ENCODE data around the gene TMED9.

Gene TMED9

GRCh38 chr5:177595026-177595585, 3.1 kb downstream of the TMED9 start:
- Histone ChIP-seq H3K36me3 (ENCODE audit: control insufficient read depth in 5 of 5, insufficient read depth in 5 of 5, low read length in 5 of 5) (peaks cover 0 to 37% (median 34%) of the 10 kb centered on the region in 5 donors), H3K4me1 (ENCODE audit: control insufficient read depth in 5 of 5, insufficient read depth in 5 of 5, low read length in 5 of 5) (peaks cover 0 to 38% (median 23%) of the 10 kb centered on the region in 5 donors), H3K27ac (ENCODE audit: low read depth, low read length) (no peak overlapping the region), H3K9me3 (ENCODE audit: control insufficient read depth in 5 of 5, low read length in 5 of 5) (no peaks in the 10 kb centered on the region), H3K9ac (ENCODE audit: low read length in 5 of 5) (no peak overlapping the region), H3K4me3 (ENCODE audit: low read depth in 1 of 5, low read length in 5 of 5) (no peak overlapping the region), H3K27me3 (ENCODE audit: control insufficient read depth in 5 of 5, insufficient read depth in 4 of 5, low read length in 5 of 5) (peaks cover 0 to 2% (median 0%) of the 10 kb centered on the region in 5 donors)

- no peaks in the 10 kb centered on the region for H3K27me3 ChIP-seq (ENCODE audit: control insufficient read depth in 5 of 5, insufficient read depth in 4 of 5, low read length in 5 of 5)
- H3K4me3 ChIP-seq (ENCODE audit: low read depth in 1 of 5, low read length in 5 of 5): no peak overlapping the region
- H3K9ac ChIP-seq (ENCODE audit: low read length in 5 of 5): no peak overlapping the region
- no peaks in the 10 kb centered on the region for H3K9me3 ChIP-seq (ENCODE audit: control insufficient read depth in 5 of 5, low read length in 5 of 5)
- peaks cover 3 to 49% (median 31%) of the 10 kb centered on the region in 5 donors for H3K4me1 ChIP-seq (ENCODE audit: control insufficient read depth in 5 of 5, insufficient read depth in 5 of 5, low read length in 5 of 5)
- peaks cover 0 to 37% (median 34%) of the 10 kb centered on the region in 5 donors for H3K36me3 ChIP-seq (ENCODE audit: control insufficient read depth in 5 of 5, insufficient read depth in 5 of 5, low read length in 5 of 5)
- no peak overlapping the region for H3K27ac ChIP-seq (ENCODE audit: low read depth, low read length)
Measured at GRCh38 chr5:177595991-177596774, 4.2 kb downstream of the TMED9 start.

GRCh38 chr5:177596775-177597238, 4.8 kb downstream of the TMED9 start:
- Histone ChIP-seq H3K27ac (ENCODE audit: low read depth, low read length) (no peak overlapping the region), H3K27me3 (ENCODE audit: control insufficient read depth in 5 of 5, insufficient read depth in 4 of 5, low read length in 5 of 5) (no peaks in the 10 kb centered on the region), H3K9ac (ENCODE audit: low read length in 5 of 5) (no peak overlapping the region), H3K4me3 (ENCODE audit: low read depth in 1 of 5, low read length in 5 of 5) (no peak overlapping the region), H3K4me1 (ENCODE audit: control insufficient read depth in 5 of 5, insufficient read depth in 5 of 5, low read length in 5 of 5) (peaks cover 3 to 51% (median 35%) of the 10 kb centered on the region in 5 donors), H3K9me3 (ENCODE audit: control insufficient read depth in 5 of 5, low read length in 5 of 5) (no peaks in the 10 kb centered on the region), H3K36me3 (ENCODE audit: control insufficient read depth in 5 of 5, insufficient read depth in 5 of 5, low read length in 5 of 5) (peaks cover 0 to 37% (median 34%) of the 10 kb centered on the region in 5 donors)

- H3K4me3 ChIP-seq (ENCODE audit: low read depth in 1 of 5, low read length in 5 of 5): no peak overlapping the region
- H3K27me3 ChIP-seq (ENCODE audit: control insufficient read depth in 5 of 5, insufficient read depth in 4 of 5, low read length in 5 of 5): no peaks in the 10 kb centered on the region
- H3K4me1 ChIP-seq (ENCODE audit: control insufficient read depth in 5 of 5, insufficient read depth in 5 of 5, low read length in 5 of 5): peaks cover 3 to 44% (median 29%) of the 10 kb centered on the region in 5 donors
- H3K9ac ChIP-seq (ENCODE audit: low read length in 5 of 5): no peak overlapping the region
- no peak overlapping the region for H3K27ac ChIP-seq (ENCODE audit: low read depth, low read length)
- H3K36me3 ChIP-seq (ENCODE audit: control insufficient read depth in 5 of 5, insufficient read depth in 5 of 5, low read length in 5 of 5): peaks cover 0 to 34% (median 33%) of the 10 kb centered on the region in 5 donors
- no peaks in the 10 kb centered on the region for H3K9me3 ChIP-seq (ENCODE audit: control insufficient read depth in 5 of 5, low read length in 5 of 5)
Measured at GRCh38 chr5:177598477-177598876, 6.5 kb downstream of the TMED9 start.

- H3K4me1 ChIP-seq (ENCODE audit: control insufficient read depth in 5 of 5, insufficient read depth in 5 of 5, low read length in 5 of 5): peaks cover 3 to 38% (median 26%) of the 10 kb centered on the region in 5 donors
- peaks cover 0 to 20% (median 19%) of the 10 kb centered on the region in 5 donors for H3K36me3 ChIP-seq (ENCODE audit: control insufficient read depth in 5 of 5, insufficient read depth in 5 of 5, low read length in 5 of 5)
- no peaks in the 10 kb centered on the region for H3K9me3 ChIP-seq (ENCODE audit: control insufficient read depth in 5 of 5, low read length in 5 of 5)
- no peaks in the 10 kb centered on the region for H3K27me3 ChIP-seq (ENCODE audit: control insufficient read depth in 5 of 5, insufficient read depth in 4 of 5, low read length in 5 of 5)
- peak within 1 kb of the TSS; percentile 66 for H3K27ac ChIP-seq (ENCODE audit: low read depth, low read length)
- H3K4me3 ChIP-seq (ENCODE audit: low read depth in 1 of 5, low read length in 5 of 5): peak within 1 kb of the TSS; percentile 72 to 88 (median 87)
- peak within 1 kb of the TSS; percentile 78 to 98 (median 94) for H3K9ac ChIP-seq (ENCODE audit: low read length in 5 of 5)
Measured at GRCh38 chr5:177599731-177600507, 7.9 kb downstream of the TMED9 start, which contains the start of gene B4GALT7. Gene B4GALT7, plus strand, starts transcription at chr5:177600132. Its CDS starts 79 bp downstream, at chr5:177600211.

GRCh38 chr5:177600508-177601018, 8.6 kb downstream of the TMED9 start:
- H3K9me3 ChIP-seq (ENCODE audit: control insufficient read depth in 5 of 5, low read length in 5 of 5): no peaks in the 10 kb centered on the region

GRCh38 chr5:177601126-177601525, 9.1 kb downstream of the TMED9 start:
- Histone ChIP-seq H3K27ac (ENCODE audit: low read depth, low read length) (peak overlapping the region; percentile 66), H3K4me3 (ENCODE audit: low read depth in 1 of 5, low read length in 5 of 5) (peak overlapping the region; percentile 72 to 88 (median 87)), H3K9ac (ENCODE audit: low read length in 5 of 5) (peak overlapping the region in 3 of 5 donors; percentile 91 to 98 (median 95))

More at GRCh38 chr5:177600508-177601018, 8.6 kb downstream of the TMED9 start:
- Histone ChIP-seq H3K27me3 (ENCODE audit: control insufficient read depth in 5 of 5, insufficient read depth in 4 of 5, low read length in 5 of 5) (no peaks in the 10 kb centered on the region), H3K4me3 (ENCODE audit: low read depth in 1 of 5, low read length in 5 of 5) (peak overlapping the region; percentile 72 to 88 (median 87)), H3K9ac (ENCODE audit: low read length in 5 of 5) (peak overlapping the region; percentile 54 to 98 (median 94)), H3K36me3 (ENCODE audit: control insufficient read depth in 5 of 5, insufficient read depth in 5 of 5, low read length in 5 of 5) (peaks cover 0 to 20% (median 18%) of the 10 kb centered on the region in 5 donors), H3K27ac (ENCODE audit: low read depth, low read length) (peak overlapping the region; percentile 66), H3K4me1 (ENCODE audit: control insufficient read depth in 5 of 5, insufficient read depth in 5 of 5, low read length in 5 of 5) (peaks cover 3 to 38% (median 26%) of the 10 kb centered on the region in 5 donors)

GRCh38 chr5:177601577-177602457, 9.8 kb downstream of the TMED9 start:
- Histone ChIP-seq H3K9me3 (ENCODE audit: control insufficient read depth in 5 of 5, low read length in 5 of 5) (no peaks in the 10 kb centered on the region), H3K4me3 (ENCODE audit: low read depth in 1 of 5, low read length in 5 of 5) (no peak overlapping the region), H3K36me3 (ENCODE audit: control insufficient read depth in 5 of 5, insufficient read depth in 5 of 5, low read length in 5 of 5) (peaks cover 0 to 19% (median 12%) of the 10 kb centered on the region in 5 donors), H3K27me3 (ENCODE audit: control insufficient read depth in 5 of 5, insufficient read depth in 4 of 5, low read length in 5 of 5) (no peaks in the 10 kb centered on the region), H3K27ac (ENCODE audit: low read depth, low read length) (no peak overlapping the region), H3K9ac (ENCODE audit: low read length in 5 of 5) (peak overlapping the region in 2 of 5 donors; percentile 6 to 95), H3K4me1 (ENCODE audit: control insufficient read depth in 5 of 5, insufficient read depth in 5 of 5, low read length in 5 of 5) (peaks cover 3 to 38% (median 26%) of the 10 kb centered on the region in 5 donors)

More at GRCh38 chr5:177601126-177601525, 9.1 kb downstream of the TMED9 start:
- peaks cover 0 to 19% (median 17%) of the 10 kb centered on the region in 5 donors for H3K36me3 ChIP-seq (ENCODE audit: control insufficient read depth in 5 of 5, insufficient read depth in 5 of 5, low read length in 5 of 5)
- H3K27me3 ChIP-seq (ENCODE audit: control insufficient read depth in 5 of 5, insufficient read depth in 4 of 5, low read length in 5 of 5): no peaks in the 10 kb centered on the region
- no peaks in the 10 kb centered on the region for H3K9me3 ChIP-seq (ENCODE audit: control insufficient read depth in 5 of 5, low read length in 5 of 5)
- H3K4me1 ChIP-seq (ENCODE audit: control insufficient read depth in 5 of 5, insufficient read depth in 5 of 5, low read length in 5 of 5): peaks cover 3 to 38% (median 26%) of the 10 kb centered on the region in 5 donors

- Histone ChIP-seq H3K4me1 (ENCODE audit: control insufficient read depth in 5 of 5, insufficient read depth in 5 of 5, low read length in 5 of 5) (peaks cover 3 to 44% (median 31%) of the 10 kb centered on the region in 5 donors), H3K9ac (ENCODE audit: low read length in 5 of 5) (peak overlapping the region in 2 of 5 donors; percentile 2 to 26), H3K27ac (ENCODE audit: low read depth, low read length) (no peak overlapping the region), H3K9me3 (ENCODE audit: control insufficient read depth in 5 of 5, low read length in 5 of 5) (no peaks in the 10 kb centered on the region), H3K27me3 (ENCODE audit: control insufficient read depth in 5 of 5, insufficient read depth in 4 of 5, low read length in 5 of 5) (no peaks in the 10 kb centered on the region), H3K36me3 (ENCODE audit: control insufficient read depth in 5 of 5, insufficient read depth in 5 of 5, low read length in 5 of 5) (peaks cover 0 to 19% (median 12%) of the 10 kb centered on the region in 5 donors), H3K4me3 (ENCODE audit: low read depth in 1 of 5, low read length in 5 of 5) (no peak overlapping the region)
Measured at GRCh38 chr5:177602458-177602830, 10.4 kb downstream of the TMED9 start.

Measured in subcutaneous abdominal adipose tissue (tissue), 5 donors.